NCI-H446 treated with DMSO at 0.1 percent for 48 hours (cell line): ENCODE results near the gene GRK5.

ENCODE experiments used
- DNase-seq: peaks from one replicate; lab custom pipeline; 2025; lab: John Stamatoyannopoulos, UW

GRK5 gene

DNA sequence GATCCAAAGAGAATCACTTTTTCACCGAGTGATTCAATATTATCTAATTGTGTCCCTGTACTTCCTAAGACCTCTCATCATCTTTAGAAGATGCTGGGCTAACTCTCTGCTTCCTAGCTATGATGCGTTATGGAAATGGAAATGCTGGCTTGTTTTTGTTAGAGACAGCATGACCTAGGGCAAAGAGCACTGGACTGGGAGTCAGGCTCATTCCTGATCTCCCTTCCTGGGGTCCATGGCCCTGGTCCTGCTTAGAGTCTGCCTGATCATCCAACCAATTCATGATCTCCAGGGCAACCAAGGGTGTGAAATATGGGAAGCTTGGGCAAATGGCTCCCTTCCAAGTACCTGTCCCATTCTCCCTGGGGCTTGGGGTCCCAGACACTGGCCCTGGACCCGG lies 198.8 kb downstream of the GRK5 start:
- DNase-seq = no peak

DNA sequence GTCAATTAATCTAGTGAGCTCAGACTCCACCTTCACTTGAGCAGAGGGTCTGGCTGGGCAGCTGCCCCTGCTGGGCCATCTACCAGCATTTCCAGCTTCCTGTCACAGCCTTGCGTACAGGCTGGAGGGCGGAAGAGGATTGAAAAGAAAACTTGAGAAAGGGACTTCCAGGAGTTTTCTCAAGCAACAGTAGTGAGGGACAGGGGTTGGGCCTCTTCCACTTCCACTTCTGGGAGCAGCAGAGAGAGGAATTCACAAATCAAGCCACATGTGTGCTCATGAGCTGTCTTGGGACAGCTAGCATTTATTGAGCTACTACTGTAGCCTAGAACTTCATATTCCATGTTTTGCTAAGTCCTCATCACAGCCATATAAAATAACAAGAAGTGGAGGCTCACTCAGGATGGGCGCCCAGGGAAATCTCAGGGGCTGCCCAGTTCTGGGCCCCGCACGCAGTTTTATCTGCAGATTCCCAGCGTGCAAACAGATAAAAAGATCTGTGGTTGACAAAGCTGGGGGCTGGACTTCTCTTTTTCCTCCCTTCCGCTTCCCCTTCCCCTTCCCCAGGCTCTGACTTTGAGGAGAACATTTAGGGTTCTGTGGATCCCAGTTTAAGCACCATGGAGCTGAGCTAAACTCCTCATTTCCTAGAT lies 199.4 kb downstream of the GRK5 start:
- DNase-seq = no peak

DNA sequence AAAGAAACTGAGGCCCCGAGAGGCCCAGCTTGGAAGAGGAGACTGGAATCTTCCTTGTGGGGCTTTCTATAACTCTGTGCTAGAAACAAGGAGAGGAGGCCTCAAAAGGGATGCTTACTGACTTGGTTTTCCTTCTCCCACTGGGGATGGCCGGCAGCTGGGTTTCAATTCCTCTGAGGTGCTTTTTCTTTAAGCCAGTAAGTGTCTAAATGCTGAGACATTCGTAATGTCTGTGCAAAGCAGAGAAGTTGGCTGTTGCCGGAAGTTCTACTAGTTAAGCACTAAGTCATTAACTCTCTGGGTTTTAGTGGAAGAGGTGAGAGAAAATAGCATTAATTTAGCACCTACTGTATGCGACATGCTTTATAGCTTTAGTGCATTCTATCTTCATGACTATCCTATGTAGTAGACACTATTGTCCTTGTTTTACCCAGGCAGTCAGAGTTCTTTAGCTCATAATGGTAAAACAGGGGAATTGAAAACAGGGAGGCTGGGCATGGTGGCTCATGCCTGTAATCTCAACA lies 199.9 kb downstream of the GRK5 start:
- DNase-seq = no peak

DNA sequence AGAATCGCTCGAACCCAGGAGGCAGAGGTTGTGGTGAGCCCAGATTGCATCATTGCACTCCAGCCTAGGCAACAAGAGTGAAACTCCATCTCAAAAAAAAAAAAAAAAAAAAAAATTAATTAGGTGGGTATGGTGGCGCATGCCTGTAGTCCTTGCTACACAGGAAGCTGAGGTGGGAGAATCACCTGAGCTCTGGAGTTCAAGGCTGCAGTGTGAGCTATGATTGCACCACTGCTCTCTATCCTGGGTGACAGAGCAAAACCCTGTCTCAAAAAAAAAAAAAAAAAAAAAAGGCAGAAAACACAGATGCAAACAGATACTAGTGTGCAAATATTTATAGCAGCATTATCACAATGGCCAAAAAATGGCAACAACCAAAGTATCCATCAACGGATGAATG lies 200.7 kb downstream of the GRK5 start:
- DNase-seq = no peak

DNA sequence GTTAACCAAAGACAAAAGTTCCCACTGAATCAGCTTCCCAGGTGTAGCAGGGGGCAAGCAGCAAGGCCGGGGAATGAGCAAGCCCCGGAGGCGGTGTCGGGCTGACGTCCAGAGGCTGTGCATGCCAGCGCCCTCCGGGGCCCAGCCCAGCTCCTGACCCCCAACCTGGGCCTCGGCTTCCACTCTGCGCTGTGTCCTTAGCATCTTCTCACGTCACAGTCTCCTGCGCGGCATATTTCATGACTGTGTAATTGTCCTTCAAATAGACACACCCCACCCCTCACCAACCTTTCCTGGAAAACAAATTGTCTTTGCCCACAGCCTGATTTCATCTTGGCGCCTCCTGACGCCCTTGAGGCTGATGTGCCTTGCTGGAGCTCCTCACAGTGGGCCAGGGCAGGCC lies 201.6 kb downstream of the GRK5 start:
- DNase-seq = no peak

DNA sequence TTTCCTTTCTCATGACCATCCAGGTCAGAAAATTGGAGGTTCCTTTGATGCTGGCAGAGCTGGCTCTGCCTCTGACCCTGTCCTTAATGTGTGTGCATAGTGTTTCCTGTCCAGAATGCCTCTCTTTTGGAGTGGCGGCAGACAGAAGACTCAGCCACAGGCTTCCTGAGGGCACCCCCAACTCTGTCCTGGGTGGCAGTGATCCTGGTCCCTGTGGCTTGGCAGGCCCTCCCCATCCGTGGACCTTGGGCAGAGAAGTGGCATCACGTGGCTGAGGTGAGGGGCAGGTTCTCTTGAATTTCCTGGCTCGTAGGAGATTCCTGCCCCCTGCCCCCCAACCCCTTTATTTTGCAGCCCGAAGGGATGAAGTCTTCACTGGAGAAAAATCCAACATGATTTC lies 202.0 kb downstream of the GRK5 start:
- DNase-seq = no peak

DNA sequence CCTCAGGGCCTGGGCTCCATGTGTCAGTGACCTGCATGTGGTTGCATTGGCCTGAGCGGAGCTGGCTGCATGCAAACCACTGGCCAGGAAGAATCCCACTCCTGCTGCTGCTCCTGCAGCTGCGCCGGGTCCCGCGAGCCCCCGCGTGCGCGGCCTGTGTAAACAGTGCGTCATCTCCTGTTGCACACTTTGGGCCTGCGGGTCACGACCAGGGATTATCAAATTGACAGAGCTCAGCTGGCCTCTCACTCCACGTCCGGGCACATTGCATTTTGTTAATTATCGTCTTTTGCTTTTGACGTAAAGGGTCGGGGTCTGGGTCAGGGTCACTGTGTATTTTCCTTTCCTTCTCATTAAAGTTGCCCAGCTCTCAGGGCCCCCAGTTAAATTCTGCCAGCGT lies 202.5 kb downstream of the GRK5 start:
- DNase-seq = no peak

DNA sequence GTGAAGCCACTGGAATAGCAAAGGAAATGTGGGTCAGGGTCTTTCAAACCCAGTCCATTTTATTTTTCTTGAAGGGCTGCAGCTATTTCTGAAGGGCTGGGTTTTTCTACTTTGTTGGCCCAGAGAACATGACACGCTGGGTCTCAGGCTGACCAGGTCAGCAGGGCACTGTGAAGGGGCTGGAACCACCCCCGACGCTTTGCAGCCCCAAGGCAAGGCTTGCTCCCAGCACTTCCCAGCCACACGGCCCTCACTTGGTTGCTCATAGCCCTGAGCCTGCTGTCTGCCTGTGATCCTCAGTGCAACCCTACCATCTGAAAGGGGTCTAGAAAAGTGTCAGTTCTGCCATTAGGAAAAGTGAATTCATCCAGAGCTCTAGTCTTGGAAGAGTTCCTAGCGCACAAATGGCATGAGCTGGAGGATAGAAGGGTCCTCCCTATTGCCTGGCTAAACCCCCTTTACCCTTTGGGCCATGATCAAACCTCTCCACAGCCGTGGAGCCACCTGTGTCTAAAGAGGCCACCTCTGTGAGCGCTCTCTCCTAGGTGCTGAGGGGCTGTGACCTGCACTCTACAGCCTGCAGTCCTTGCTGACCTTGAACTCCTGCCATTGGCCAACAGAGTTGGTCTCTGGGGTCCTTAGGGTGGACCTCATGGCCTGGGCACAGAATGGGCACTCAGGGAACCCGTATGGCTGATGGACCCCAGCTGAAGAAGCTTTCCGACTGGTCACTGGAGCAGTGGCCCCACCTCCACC lies 203.2 kb downstream of the GRK5 start:
- no peak for DNase-seq

DNA sequence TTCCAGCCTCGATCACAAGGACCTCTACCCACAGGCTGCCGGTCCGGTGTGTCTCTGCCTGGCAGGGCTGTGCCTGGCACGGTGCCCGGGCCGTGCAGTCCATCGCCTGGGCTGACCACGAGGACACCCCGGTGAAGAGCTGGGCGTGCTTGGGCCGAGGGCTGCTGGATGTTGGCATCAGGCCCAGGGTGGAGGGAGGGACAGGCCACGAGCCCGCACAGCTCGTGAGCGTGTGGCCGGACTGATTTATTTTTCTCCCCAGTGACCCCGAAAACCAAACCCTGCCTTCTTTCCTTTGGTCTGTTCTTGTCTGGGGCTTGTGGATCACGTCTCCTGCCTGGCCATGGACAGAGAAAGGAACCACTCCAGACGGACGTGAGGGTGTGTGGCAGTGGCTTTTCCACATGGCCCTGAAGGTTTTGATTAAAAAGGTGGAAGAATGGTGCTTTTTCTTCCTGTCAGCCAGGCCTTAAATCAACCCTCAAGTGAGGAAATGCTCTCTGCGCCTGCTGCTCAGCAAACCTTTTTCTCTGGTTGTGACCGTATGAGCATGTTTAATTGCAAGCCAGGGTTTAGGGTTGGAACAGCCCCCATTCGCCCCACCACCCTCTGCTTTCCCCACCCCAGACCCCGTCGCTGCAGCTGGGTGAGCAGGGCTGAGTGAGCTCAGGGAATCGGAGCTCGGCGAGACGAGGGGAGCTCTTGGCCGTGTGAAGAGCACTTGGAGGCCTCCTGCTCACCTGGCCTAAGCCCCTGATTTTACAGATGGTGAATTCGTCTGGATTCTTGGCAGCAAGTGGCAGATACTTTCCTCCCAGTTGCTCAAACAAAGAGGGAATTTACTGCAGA lies 205.1 kb downstream of the GRK5 start:
- DNase-seq = peak; percentile 18

DNA sequence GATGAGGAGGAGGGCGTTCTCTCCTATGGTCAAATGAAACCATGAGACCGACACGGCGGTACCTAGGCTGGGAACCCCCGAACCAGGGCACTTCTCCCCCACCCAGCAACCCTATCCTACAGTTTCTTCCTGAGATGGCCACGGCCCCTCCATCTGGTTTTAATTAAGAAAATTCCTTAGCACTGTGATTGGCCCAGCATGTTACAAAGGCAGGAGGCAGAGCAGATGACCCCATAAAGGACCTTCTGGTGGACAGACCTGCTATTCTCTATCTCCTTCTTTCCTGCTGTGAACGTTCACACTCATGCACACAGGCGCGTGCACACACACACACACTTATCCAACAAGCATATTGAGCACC lies 205.7 kb downstream of the GRK5 start:
- no peak for DNase-seq

DNA sequence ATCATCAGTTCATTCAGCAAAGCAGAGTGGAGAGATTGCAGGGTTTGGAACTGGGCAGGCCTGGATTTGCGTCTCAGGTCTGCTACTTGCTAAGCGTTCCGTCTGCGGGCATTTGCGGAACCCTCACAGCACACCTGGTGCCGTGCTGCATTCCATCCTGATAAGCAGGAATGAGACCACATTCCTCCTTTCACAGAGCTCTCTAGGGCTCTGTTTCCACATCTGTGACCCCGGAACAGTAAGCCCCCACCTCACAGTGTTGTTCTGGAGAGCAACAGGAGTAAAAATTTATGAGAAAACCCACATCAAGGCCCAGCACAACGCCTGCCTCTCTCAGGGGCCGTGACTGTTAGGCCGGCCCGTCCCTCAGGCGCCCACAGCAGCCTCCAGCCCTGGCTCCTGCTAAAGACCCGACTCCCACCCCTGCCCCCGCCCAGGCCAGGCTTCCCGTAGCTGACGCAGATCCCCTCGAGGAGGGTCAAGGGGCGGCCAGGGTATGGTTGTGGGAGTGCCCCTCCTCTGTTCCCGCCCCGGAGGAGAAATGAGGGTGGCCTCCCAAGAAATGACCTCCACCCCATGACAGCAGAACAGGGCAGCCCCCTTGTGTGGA lies 206.2 kb downstream of the GRK5 start:
- DNase-seq = no peak

DNA sequence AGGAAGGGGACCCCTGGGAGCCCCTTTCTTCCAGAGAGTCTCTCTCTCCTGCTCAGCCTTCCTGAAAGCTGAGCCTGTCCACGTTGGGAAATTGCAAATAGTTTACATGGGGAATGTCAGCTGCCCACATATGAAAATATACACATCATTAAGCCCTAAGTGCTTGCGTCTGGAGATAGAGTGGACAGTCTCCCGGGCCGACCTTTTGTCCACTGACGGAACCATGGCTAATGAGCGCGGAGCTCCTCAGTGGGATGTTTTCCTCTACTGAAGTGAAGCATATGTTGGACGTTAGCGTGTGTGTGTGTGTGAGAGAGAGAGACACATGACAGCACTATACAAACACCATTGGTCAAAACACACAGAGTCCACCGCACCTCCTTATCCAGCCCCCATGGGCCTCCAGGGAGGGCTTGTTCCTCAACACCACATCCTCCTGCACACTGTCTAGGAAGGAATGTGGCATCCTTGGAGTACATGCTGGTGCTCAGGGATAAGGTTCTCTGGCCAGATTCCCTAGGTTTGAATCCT lies 206.8 kb downstream of the GRK5 start:
- DNase-seq = no peak

DNA sequence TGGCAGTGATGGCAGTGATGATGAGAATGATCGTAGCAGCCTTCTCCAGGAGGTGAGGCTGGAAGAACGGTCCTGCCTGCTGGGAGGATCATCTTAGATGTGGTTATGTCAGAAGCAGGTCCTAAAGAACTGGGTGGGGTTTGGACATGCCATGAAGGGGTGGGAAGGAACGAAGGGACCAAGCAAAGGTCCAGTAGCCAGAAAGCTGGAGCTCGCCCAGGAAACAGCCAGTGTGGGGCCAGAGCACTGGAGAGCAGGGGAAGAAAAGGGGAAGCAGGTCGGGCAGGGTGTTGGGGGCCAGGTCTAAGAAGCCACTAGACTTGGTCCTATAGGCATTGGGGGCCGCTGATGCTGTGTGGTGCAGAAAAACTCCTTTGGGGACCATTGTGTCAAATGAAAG lies 207.8 kb downstream of the GRK5 start:
- DNase-seq = no peak

DNA sequence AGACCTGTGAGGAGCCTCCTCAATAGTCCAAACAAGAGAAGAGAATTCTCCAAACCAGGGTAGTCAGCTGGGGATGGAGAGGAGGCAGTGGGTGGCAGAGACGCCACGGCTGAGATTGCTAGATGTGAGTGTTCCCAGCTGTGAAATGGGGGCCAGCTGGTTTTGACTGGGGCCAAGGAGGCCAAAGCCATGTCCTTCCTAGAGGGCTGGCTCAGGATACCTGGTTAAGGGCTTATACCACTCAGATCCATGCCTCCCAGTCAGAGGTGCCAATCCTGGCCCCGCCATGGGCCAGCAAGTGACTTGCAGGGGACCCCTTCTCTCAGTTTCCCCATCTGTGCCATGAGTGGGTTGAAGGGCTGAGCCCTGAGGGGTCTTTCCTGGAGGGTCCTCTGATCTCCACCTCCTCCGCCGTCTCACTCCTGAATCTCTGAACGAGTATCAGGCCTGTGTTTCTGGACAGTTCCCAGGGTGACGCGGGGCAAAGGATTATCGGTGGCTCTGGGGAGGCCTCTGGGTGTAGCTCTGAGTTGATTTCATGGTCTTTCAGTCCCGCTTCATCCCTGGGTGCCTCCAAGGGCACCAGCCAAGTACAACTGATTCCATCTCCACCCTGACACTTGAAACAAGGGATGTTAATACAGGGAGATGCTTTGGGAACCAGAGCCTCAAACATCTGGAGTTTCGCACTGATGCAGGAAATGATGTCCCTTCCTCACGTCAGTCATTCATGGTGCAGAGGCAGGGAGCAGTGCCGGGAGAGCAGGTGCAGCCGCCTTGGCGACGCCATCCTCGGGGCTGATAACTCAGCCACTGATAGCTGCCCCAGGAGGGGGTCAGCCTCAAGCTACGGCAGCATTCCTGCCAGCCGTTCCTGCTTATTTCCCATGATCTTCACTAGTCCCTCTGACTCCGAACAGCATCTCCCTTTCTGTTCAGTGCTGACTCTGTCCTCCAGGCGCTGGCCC lies 208.4 kb downstream of the GRK5 start:
- no peak for DNase-seq

DNA sequence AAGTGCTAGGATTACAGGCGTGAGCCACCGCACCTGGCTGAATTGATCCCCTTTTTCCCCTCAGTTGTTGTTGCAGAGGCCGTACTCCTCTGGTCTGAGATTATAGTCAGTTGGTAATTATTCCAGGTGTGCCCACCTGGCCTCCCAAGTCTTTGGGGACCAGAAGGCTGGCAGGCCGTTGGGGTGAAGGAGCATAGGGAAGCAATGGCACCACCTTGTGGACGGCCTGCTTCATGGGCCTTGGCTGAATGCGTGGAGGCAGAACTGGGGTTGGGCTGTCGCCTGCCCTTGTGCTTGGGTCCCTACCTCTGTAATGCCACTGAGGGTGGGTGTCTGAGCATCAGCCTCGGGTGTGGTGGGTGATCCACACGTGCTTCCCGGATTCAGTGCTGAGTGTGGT lies 209.5 kb downstream of the GRK5 start:
- DNase-seq = no peak

DNA sequence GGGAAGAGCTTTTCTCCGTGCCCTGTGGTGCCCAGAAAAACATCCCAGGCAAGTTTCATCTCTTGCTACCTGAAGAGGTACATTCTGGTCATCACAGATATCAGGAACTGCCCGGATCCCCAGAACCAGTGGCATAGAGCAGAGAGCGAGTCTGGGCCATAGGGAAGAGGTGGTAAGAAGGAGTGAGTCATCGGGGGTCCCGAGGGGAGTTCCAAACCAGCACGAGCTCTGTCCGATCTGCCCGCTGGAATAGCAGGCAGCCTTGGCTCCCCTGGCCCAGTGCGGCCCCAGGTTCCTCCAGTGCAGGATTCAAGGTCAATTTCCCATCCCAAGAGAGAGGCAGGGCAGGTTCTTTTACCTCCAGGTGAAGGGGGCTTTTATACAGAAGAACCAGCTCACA lies 210.5 kb downstream of the GRK5 start:
- no peak for DNase-seq

DNA sequence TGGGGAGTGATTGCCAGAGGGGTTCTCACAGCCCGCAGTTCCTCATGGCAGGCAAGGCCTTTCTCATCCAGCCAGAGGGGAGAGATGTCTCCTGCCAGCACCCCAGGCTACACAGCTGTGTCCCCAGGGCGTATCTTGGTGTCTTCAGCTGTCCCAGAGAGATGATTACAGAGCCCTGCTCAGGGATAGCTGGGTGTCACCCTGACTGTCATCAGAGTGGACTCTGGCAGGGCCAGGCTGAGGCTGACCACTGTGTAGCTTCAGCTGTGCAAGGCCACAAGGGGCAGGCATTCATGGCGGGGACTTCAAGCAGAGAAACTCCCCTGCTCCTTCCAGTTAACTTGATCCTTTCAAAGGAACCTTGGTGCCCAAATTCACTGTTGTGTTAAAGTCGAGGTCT lies 211.0 kb downstream of the GRK5 start:
- no peak for DNase-seq

DNA sequence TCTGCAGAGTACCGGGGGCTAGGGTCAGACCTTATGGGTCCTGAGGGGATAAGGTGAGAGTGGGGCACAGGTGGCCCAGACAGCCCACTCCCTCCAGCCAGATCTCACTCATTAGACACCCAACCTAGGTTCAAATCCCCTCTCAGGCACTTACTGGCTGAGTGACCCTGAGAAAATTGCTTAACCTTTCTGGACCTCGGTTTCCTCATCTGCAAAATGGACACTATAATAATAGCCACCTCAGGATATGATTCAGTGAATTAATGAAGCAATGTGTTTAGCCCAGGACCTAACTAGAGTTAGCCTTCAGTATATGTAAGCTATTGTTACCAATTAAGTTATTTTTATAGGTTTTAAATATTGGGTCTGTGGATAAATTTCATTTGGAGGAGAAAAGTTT lies 212.6 kb downstream of the GRK5 start:
- no peak for DNase-seq

DNA sequence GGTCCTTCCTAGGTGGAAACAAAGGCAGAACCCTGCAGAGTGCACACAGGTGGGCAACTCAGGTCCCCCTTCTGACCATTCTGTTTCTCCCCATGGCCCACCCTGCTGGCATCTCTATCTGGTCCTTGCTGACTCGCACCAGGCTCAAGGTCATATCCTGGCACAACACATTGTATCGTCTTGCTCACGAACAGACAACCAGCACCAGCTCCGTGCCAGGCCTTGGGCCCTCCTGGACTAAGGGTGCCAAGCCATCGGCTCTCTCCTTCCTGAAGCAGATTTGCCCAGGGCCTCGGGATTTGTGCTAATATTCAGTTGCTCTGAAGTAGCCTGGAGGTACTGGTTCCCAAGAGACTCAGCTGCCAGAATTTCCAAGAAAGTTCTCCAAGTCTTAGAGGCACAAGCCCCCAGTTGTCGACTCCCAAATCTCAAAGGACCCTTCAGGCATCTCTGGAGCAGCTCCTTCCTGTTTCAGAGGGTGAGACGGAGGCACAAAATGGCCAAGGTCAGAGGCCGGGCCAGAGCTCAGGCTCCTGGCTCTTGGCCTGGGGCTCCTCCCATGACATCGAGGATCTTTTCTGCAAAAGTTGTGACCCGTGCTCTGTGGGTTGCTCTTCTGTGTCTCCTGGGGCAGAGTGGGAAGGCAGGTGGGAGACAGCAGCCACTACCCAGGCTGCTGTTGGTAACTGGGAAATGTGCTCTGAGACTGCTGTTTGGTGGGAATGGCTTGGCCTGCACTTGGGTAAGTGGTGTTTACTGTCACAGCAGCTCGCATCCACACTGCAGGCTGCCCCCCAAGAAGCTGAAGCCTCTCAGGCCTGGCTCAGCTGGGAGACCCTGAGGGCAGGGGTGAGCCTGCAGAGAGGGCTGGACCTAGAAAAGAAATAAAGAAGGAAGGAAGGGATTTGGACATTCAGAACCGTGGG lies 213.8 kb downstream of the GRK5 start:
- DNase-seq = no peak
